Activated CD4-positive, alpha-beta T cell treated with anti-CD3 and anti-CD28 coated beads for 36 hours (primary cell): Measurements from ENCODE around the gene ALDH1A2. TPM values are rescaled to one million over a fixed set of nuclear protein-coding genes. Genes with fewer than 3 reads are reported as not detected.
"Not testable (repeated sequence)": the region's sequence is repeated elsewhere in the genome, so short reads cannot be mapped to it uniquely, and the experiment has no call there.

ENCODE experiments used
- ATAC-seq: fragments of 200-7000 bp; cut with Tn5 transposase; one replicate; pipeline ENCODE4 v1.10.0; 2021; ENCODE audit warnings: mild to moderate bottlenecking, moderate library complexity
- CTCF ChIA-PET: fragments of 350-600 bp; sonication (Branson Sonifier 250); formaldehyde crosslinking; loops from one replicate; lab custom pipeline; 2021; ENCODE audit warnings: antibody characterized with exemption; lab: Charles Lee
- POLR2A ChIA-PET: fragments of 350-600 bp; sonication (Branson Sonifier 250); formaldehyde crosslinking; loops from one replicate; lab custom pipeline; 2021; ENCODE audit warnings: antibody characterized with exemption, inconsistent platforms; lab: Charles Lee
- DNase-seq: peaks from one replicate; pipeline ENCODE4 v3.0.0-alpha.2; 2020
- H3K27ac Mint-ChIP-seq: one replicate; pipeline ENCODE4 v1.8.0; 2021; ENCODE audit warnings: mixed read lengths
- H3K27me3 Mint-ChIP-seq: one replicate; pipeline ENCODE4 v1.8.0; 2021; ENCODE audit warnings: mixed read lengths
- H3K36me3 Mint-ChIP-seq: one replicate; pipeline ENCODE4 v1.8.0; 2021; ENCODE audit warnings: low read depth, mixed read lengths
- H3K4me1 Mint-ChIP-seq: one replicate; pipeline ENCODE4 v1.8.0; 2021; ENCODE audit warnings: mixed read lengths
- H3K4me3 Mint-ChIP-seq: one replicate; pipeline ENCODE4 v1.8.0; 2021; ENCODE audit warnings: mild to moderate bottlenecking, moderate library complexity, mixed read lengths
- H3K9me3 Mint-ChIP-seq: one replicate; pipeline ENCODE4 v1.8.0; 2021; ENCODE audit warnings: low read depth, mixed read lengths
- intact Hi-C, 2 experiments: fragments of 100-400 bp; cut with DNase I in 1 of 2; cut with micrococcal nuclease in 1 of 2; formaldehyde crosslinking; loops; one replicate each; pipeline versions ENCODE4 v1.14.2 to v1.15.1; 2022 to 2024; cut with DNase I, micrococcal nuclease
- total RNA-seq, 2 experiments: library from RNA; stranded (reverse); gene quantifications; one replicate each; pipeline ENCODE4 v1.2.3, GENCODE V29; 2021

Gene ALDH1A2
- total RNA-seq, 2 experiments from 2014 or later, result not detected

DNA sequence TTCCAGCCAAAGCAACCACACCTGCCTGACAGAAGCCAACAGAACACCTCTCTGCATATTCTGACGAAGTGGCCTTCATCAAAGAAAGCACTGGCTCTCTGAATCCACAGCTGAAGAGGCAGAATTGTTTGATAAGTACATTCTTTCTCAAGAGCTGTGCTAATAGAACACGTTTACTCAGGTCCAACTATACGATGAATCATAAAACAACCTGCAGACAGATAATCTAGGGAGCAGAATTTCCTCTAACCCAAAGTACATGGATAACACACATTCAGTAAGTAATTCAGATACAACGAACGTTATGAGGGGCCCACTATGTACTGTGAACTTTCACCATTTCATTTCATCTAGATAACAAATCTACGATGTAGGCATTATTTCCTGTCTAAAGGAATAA, 25.4 kb downstream of the ALDH1A2 start:
- ChIA-PET CTCF (interaction anchor here (4.2 kb wide), 1 partner anchor 31 kb away, joined by 16 read pairs; no protein-coding TSS in a partner anchor), POLR2A (no interaction called here)
- H3K4me1 Mint-ChIP-seq, result peaks cover 3% of the 10 kb centered on the region
- H3K27ac Mint-ChIP-seq, result no peak overlapping the region
- H3K4me3 Mint-ChIP-seq, result no peak overlapping the region
- intact Hi-C loops, result no loop called here
- DNase-seq, result no peak
- ATAC-seq, result no peak
- H3K36me3 Mint-ChIP-seq, result no peaks in the 10 kb centered on the region
- peaks cover 24% of the 10 kb centered on the region for H3K27me3 Mint-ChIP-seq
- H3K9me3 Mint-ChIP-seq, result no peaks in the 10 kb centered on the region

DNA sequence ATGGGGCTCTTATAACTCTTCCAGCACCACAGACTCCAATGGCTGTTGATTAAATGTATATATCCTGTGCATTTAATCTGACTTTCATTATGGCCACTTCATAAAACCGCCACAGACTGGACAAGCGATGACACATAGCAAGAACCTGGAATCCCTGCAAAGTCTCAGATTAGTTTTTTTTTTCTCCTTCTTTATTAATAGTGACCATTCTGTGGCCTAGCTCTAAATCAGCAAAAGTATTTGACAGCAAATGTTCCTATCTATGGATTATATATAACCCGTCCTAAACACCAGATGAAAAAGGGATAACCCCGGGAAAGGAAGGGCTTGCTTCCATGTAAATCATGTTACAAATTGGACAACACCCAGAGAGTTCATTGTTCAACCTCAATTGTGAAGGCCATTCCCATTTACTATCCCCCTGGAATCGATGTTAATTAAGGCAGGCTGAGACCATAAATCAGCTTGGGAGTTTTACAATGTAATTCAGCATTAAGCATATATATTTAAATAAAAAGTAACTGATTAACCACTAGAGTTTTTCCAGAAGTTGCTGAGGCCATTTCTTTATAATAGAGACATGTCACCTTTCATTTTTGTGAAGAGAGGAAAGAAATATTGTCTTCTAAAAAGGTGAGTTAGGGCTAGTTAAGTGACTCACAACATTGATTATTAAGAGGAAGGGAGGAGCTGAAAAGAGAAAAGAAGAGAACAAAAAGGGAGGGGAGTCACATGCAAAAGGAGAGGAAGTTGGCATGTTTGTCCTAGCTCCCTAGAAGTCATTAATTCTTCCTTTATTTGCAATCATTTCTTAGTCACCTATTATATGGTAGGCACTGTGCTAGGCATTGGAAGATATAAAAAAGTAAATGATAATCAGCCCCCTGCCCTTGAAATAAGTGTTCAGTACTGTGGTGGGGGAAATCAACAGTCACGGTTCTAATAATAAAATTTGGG, 26.2 kb downstream of the ALDH1A2 start:
- DNase-seq (no peak), ATAC-seq (no peak)
- H3K27ac Mint-ChIP-seq, result no peak overlapping the region
- ChIA-PET CTCF (interaction anchor here (4.2 kb wide), 1 partner anchor 31 kb away, joined by 16 read pairs; no protein-coding TSS in a partner anchor), POLR2A (no interaction called here)
- H3K9me3 Mint-ChIP-seq, result no peaks in the 10 kb centered on the region
- H3K36me3 Mint-ChIP-seq, result no peaks in the 10 kb centered on the region
- no peak overlapping the region for H3K4me3 Mint-ChIP-seq
- intact Hi-C loops, result no loop called here
- H3K4me1 Mint-ChIP-seq, result peaks cover 3% of the 10 kb centered on the region
- H3K27me3 Mint-ChIP-seq, result peaks cover 20% of the 10 kb centered on the region

DNA sequence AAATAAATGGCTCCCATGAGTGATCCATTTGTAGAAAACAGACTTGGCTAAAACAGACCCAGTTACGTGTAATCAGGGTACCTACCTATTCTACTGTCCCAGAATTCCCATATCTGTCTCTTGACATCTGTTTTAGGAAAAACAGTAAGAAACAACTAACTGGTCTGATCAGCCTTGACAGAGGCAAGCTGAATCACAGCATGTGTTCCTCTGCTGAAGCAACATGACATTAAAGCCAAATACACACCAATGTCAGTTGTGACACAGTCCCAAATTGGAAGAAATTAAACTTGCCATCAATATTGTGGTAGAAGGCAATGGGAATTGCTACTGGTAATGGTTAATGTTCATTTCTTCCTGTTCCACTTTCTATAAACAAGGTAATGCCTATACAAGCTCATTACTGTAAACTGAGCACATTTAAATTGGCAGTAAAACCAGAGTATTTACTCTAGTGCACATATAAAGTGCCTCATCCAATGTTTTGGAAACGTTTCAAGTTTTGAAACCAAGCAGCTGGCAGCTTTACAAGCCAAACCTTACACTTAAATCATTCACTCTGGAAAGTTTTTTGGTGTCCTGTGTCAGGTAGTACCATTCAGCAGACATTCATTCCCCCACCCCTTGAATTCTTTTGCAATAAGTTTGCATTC, 27.0 kb downstream of the ALDH1A2 start:
- peaks cover 3% of the 10 kb centered on the region for H3K4me1 Mint-ChIP-seq
- no peaks in the 10 kb centered on the region for H3K9me3 Mint-ChIP-seq
- no peak overlapping the region for H3K27ac Mint-ChIP-seq
- ChIA-PET CTCF (interaction anchor here (1.2 to 4.2 kb wide), 2 partner anchors 21 to 32 kb away, joined by 3 to 16 read pairs; no protein-coding TSS in a partner anchor), POLR2A (no interaction called here)
- ATAC-seq, result no peak
- H3K4me3 Mint-ChIP-seq, result no peak overlapping the region
- no peak for DNase-seq
- no peaks in the 10 kb centered on the region for H3K36me3 Mint-ChIP-seq
- peaks cover 13% of the 10 kb centered on the region for H3K27me3 Mint-ChIP-seq
- intact Hi-C loops, result no loop called here

DNA sequence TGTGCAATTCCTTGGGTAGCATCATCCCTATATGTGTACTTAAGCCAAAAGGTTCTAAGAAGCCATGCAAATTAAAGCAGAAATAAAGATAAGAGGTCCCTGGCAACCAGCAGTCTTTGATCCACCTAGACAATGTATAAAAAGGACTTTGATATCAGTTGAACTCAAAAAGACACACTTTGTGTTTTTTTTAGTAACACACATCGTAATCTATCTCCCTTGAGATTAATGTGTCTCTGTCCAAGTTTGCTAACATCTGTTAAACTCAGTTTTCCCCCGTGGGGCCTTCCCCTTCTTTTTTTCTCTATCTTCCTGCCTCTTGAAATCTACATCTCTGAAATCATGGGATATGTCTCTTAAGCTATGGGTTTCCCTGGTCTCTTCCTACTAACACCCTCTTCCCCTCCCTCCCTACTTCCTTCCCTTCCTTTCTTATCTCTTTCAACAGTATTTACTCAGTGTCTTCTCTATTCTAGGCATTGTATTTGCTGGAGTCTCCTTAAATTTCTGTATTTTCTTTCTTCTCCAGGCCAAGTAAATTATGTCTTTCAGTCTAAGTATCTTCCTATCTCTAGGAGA, 27.7 kb downstream of the ALDH1A2 start:
- H3K27me3 Mint-ChIP-seq, result peaks cover 10% of the 10 kb centered on the region
- ChIA-PET CTCF (interaction anchor here (1.2 to 4.2 kb wide), 2 partner anchors 22 to 33 kb away, joined by 3 to 16 read pairs; no protein-coding TSS in a partner anchor), POLR2A (no interaction called here)
- no peak overlapping the region for H3K4me3 Mint-ChIP-seq
- ATAC-seq (no peak), DNase-seq (no peak)
- no peaks in the 10 kb centered on the region for H3K4me1 Mint-ChIP-seq
- H3K36me3 Mint-ChIP-seq, result no peaks in the 10 kb centered on the region
- intact Hi-C loops, result no loop called here
- H3K9me3 Mint-ChIP-seq, result no peaks in the 10 kb centered on the region
- H3K27ac Mint-ChIP-seq, result no peak overlapping the region

DNA sequence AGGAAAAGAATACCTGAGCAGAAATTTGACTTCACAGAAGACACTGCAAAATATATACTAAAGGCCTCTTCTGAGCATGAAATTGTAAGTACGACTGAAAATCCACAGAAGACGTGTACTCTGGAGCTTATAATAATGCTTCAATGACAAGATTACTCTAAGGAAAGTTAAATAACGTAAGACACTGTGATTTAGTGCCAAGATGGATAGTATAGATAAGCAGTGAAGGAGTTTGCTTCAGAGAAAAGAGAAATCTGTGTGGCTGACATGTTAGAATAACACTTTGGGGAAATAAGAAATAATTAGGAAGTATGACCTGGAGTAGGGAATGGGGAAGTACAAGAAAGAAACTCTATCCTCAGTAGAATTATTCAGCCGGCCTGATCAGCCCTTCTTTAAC, 28.9 kb downstream of the ALDH1A2 start:
- intact Hi-C loops, result no loop called here
- ChIA-PET CTCF (interaction anchor here (1.0 to 4.2 kb wide), 2 partner anchors 34 to 303 kb away, joined by 3 to 16 read pairs; no protein-coding TSS in a partner anchor), POLR2A (no interaction called here)
- ATAC-seq (no peak), DNase-seq (no peak)
- Mint-ChIP-seq H3K27me3 (peaks cover 8% of the 10 kb centered on the region), H3K4me1 (no peaks in the 10 kb centered on the region), H3K27ac (no peak overlapping the region), H3K4me3 (no peak overlapping the region), H3K36me3 (no peaks in the 10 kb centered on the region), H3K9me3 (no peaks in the 10 kb centered on the region)

DNA sequence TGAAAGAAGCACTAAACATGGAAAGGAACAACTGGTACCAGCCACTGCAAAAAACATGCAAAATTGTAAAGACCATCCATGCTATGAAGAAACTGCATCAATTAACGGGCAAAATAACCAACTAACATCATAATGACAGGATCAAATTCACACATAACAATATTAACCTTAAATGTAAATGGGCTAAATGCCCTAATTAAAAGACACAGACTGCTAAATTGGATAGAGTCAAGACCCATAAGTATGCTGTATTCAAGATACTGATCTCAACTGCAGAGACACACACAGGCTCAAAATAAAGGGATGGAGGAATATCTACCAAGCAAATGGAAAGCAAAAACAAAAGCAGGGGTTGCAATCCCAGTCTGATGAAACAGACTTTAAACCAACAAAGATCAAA, 37.1 kb downstream of the ALDH1A2 start:
- POLR2A ChIA-PET, result not testable (repeated sequence)

DNA sequence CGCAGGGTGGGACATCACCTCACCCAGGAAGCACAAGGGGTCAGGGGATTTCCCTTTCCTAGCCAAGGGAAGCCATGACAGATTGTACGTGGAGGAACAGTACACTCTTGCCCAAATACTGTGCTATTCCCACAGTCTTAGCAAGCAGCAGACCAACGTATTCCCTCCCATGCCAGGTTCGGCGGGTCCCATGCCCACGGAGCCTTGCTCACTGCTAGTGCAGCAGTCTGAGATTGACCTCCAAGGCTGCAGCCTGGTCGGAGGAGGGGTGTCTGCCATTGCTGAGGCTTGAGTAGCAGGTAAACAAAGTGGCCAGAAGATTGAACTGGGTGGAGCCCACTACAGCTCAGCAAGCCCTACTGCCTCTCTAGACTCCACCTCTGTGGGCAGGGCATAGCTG, 39.0 kb downstream of the ALDH1A2 start:
- no peak overlapping the region for H3K27ac Mint-ChIP-seq

More for the DNA sequence above, 37.1 kb downstream of the ALDH1A2 start:
- H3K27ac Mint-ChIP-seq, H3K27me3 Mint-ChIP-seq, CTCF ChIA-PET, H3K4me1 Mint-ChIP-seq, intact Hi-C loops, DNase-seq, H3K36me3 Mint-ChIP-seq, ATAC-seq, H3K4me3 Mint-ChIP-seq: not testable (repeated sequence)
- H3K9me3 Mint-ChIP-seq, result peaks cover 29% of the 10 kb centered on the region

DNA sequence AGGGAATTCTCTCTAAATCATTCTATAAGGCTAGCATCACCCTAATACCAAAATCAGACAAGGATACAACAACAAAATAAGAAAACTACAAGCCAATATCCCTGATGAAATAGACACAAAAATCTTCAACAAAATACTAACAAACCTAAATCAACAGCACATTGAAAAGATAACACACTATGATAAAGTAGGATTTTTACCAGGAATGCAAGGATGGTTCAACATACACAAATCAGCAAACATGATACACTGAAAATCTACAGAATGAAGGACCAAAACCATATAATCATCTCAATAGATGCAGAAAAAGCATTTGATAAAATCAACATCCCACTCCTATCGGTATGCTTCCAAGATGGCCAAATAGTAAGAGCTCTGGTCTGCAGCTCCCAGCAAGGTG, 39.5 kb downstream of the ALDH1A2 start:
- DNase-seq (no peak), ATAC-seq (no peak)
- ChIA-PET CTCF (no interaction called here), POLR2A (no interaction called here)
- no peak overlapping the region for H3K27ac Mint-ChIP-seq
- intact Hi-C loops, result no loop called here
- H3K27me3 Mint-ChIP-seq, result peaks cover 16% of the 10 kb centered on the region
- H3K9me3 Mint-ChIP-seq, result peaks cover 38% of the 10 kb centered on the region
- H3K4me1 Mint-ChIP-seq, result no peaks in the 10 kb centered on the region
- H3K36me3 Mint-ChIP-seq, result peaks cover 6% of the 10 kb centered on the region
- H3K4me3 Mint-ChIP-seq, result no peak overlapping the region

More for the DNA sequence above, 39.0 kb downstream of the ALDH1A2 start:
- Mint-ChIP-seq H3K4me3 (no peak overlapping the region), H3K4me1 (no peaks in the 10 kb centered on the region), H3K36me3 (peaks cover 6% of the 10 kb centered on the region), H3K27me3 (peaks cover 16% of the 10 kb centered on the region), H3K9me3 (peaks cover 38% of the 10 kb centered on the region)
- ChIA-PET CTCF (no interaction called here), POLR2A (interaction anchor here (0.6 kb wide), 1 partner anchor 244 kb away, joined by 7 read pairs; no protein-coding TSS in a partner anchor)
- DNase-seq, result no peak
- intact Hi-C loops, result no loop called here
- no peak for ATAC-seq

DNA sequence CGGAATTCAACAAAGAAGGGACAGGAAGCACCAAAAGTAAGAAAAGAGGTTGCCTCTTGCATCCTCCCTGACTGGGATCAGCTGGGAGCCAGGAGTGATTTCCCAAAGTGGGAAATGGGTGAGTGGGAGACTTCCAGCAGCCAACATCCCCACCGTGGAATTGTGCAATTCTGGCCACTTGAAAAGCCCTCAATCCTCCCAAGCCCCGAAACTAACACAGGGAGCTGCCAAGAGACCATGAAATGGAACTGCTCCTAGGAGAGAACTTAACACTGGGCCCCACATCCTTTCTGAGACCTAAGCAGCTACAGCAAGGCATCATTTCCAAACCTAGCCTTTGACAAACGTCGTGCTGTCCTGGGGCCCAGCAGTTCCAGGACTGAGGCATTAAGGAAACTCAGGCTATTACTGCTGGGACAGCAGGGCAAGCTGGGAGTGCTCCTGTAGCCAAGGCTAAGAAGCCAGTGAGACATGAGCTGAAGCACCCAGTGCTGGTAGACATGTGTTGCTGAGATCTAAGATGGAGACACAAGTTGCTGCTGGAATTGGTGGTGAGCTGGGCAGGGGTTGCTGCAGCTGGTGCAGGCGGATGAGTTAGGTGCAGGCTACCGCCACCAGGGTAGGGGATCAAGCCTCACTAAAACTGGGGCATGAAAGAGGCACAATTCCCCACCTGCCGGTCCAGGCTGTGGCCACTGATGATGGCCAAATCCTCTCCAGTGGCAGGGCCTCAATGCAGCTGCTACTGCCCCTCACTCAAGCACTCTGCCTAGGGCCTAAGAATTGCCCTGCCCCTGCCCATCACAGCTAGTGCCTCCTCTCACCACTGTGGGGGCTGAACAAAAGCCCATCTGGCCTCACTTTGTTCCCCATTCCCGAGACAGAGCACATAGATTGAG, 43.9 kb downstream of the ALDH1A2 start:
- ChIA-PET POLR2A (interaction anchor here (0.7 kb wide), 2 partner anchors 57 to 197 kb away, joined by 3 to 5 read pairs; no protein-coding TSS in a partner anchor), CTCF (interaction anchor here (0.7 to 0.8 kb wide), 2 partner anchors 19 to 461 kb away, joined by 3 read pairs; no protein-coding TSS in a partner anchor)
- Mint-ChIP-seq H3K27ac (no peak overlapping the region), H3K4me1 (no peaks in the 10 kb centered on the region), H3K27me3 (peaks cover 10% of the 10 kb centered on the region), H3K4me3 (no peak overlapping the region), H3K36me3 (peaks cover 5% of the 10 kb centered on the region), H3K9me3 (peaks cover 27% of the 10 kb centered on the region)
- intact Hi-C loops, result no loop called here
- DNase-seq (no peak), ATAC-seq (no peak)

DNA sequence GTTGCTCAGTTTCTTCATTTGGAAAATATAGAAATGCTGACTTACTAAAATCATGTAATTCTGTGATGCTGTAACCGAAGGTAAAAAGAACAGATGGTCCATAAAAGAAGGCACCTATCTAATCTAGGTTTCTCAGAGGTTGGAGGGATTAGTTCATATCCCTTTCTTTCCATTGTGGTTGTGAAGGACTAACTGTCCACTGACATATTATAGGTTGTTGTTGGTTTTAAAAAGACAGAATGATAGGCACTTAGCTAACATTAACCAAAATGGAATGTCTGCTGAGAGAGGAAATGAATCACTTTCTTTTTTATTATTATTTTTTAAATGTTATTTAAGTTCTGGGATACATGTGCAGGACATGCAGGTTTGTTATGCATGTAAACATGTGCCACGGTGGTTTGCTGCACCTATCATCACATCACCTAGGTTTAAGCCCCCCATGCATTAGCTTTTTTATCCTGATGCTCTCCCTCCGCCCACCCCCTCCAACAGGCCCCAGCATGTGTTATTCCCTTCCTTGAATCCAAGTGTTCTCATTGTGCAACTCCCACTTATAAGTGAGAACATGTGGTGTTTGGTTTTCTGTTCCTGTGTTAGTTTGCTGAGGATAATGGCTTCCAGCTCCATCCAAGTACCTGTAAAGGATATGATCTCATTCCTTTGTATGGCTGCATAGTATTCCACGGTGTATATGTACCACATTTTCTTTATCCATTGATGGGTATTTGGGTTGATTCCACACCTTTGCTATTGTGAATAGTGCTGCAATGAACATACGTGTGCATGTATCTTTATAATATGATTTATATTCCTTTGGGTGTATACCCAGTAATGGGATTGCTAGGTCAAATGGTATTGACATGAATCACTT, 45.8 kb downstream of the ALDH1A2 start:
- peaks cover 5% of the 10 kb centered on the region for H3K36me3 Mint-ChIP-seq
- DNase-seq, result no peak
- H3K27ac Mint-ChIP-seq, result no peak overlapping the region
- H3K27me3 Mint-ChIP-seq, result peaks cover 12% of the 10 kb centered on the region
- H3K4me1 Mint-ChIP-seq, result no peaks in the 10 kb centered on the region
- ChIA-PET POLR2A (no interaction called here), CTCF (interaction anchor here (0.6 to 0.7 kb wide), 2 partner anchors 44 to 1835 kb away, joined by 3 to 5 read pairs; no protein-coding TSS in a partner anchor)
- no peak for ATAC-seq
- peaks cover 13% of the 10 kb centered on the region for H3K9me3 Mint-ChIP-seq
- intact Hi-C loops, result no loop called here
- no peak overlapping the region for H3K4me3 Mint-ChIP-seq
